WTC11 (cell line): ENCODE data around the gene FAM3B. TPM values are rescaled to one million over a fixed set of nuclear protein-coding genes. Genes with fewer than 3 reads are reported as not detected.

ENCODE experiments used
- ATAC-seq: fragments of 200-7000 bp; cut with Tn5 transposase; 2 replicates; pipeline ENCODE4 v1.10.0; 2021; ENCODE audit warnings: mild to moderate bottlenecking, moderate library complexity
- CTCF ChIA-PET: fragments of 300-600 bp; sonication (Branson Sonifier 250); formaldehyde crosslinking; loops from one replicate; lab custom pipeline; 2021; ENCODE audit warnings: antibody characterized with exemption; lab: Charles Lee
- POLR2A ChIA-PET: fragments of 350-600 bp; sonication (Branson Sonifier 250); formaldehyde crosslinking; loops from one replicate; lab custom pipeline; 2021; ENCODE audit warnings: antibody characterized with exemption; lab: Charles Lee
- DNase-seq: peaks from one replicate; pipeline ENCODE4 v3.0.0; 2021; ENCODE audit warnings: low spot score
- H3K27ac Mint-ChIP-seq: 2 replicates; pipeline ENCODE4 v1.8.0; 2021; ENCODE audit warnings: mixed read lengths
- H3K27me3 Mint-ChIP-seq: 2 replicates; pipeline ENCODE4 v1.8.0; 2021; ENCODE audit warnings: low read depth, mild to moderate bottlenecking, moderate library complexity, mixed read lengths
- H3K36me3 Mint-ChIP-seq: 2 replicates; pipeline ENCODE4 v1.8.0; 2021; ENCODE audit warnings: mixed read lengths
- H3K4me1 Mint-ChIP-seq: 2 replicates; pipeline ENCODE4 v1.8.0; 2022; ENCODE audit warnings: mixed read lengths
- H3K4me3 Mint-ChIP-seq: 2 replicates; pipeline ENCODE4 v1.8.0; 2021; ENCODE audit warnings: mild to moderate bottlenecking, moderate library complexity, mixed read lengths
- H3K9me3 Mint-ChIP-seq: 2 replicates; pipeline ENCODE4 v1.8.0; 2021; ENCODE audit warnings: mixed read lengths
- CREM ChIP-seq: sonication (generic); formaldehyde crosslinking; IDR thresholded peaks from 2 replicates; pipeline ENCODE4 v1.8.1; 2022; ENCODE audit warnings: mild to moderate bottlenecking, missing genetic modification reagents, moderate library complexity
- EMX1 ChIP-seq: fragments of 250-450 bp; sonication (Bioruptor Pico); IDR thresholded peaks from 2 replicates; pipeline ENCODE4 v1.8.0; 2021; ENCODE audit warnings: mild to moderate bottlenecking
- GTF2I ChIP-seq: fragments of 250-450 bp; sonication (Bioruptor Pico); conservative IDR thresholded peaks from 2 replicates; pipeline ENCODE4 v1.4.0; 2021; ENCODE audit warnings: mild to moderate bottlenecking
- NR1H2 ChIP-seq: sonication (generic); formaldehyde crosslinking; IDR thresholded peaks from 2 replicates; pipeline ENCODE4 v1.9.0; 2021; ENCODE audit warnings: mild to moderate bottlenecking, moderate library complexity, missing genetic modification reagents
- NR2C2 ChIP-seq: sonication (generic); formaldehyde crosslinking; IDR thresholded peaks from 2 replicates; pipeline ENCODE4 v1.8.0; 2022; ENCODE audit warnings: mild to moderate bottlenecking, missing genetic modification reagents
- NR3C1 ChIP-seq: sonication (generic); formaldehyde crosslinking; conservative IDR thresholded peaks from 2 replicates; pipeline ENCODE4 v1.8.1; 2023; ENCODE audit warnings: low read depth, mild to moderate bottlenecking, missing genetic modification reagents
- PRRX2 ChIP-seq: fragments of 250-450 bp; sonication (Bioruptor Pico); IDR thresholded peaks from 2 replicates; pipeline ENCODE4 v1.8.0; 2021; ENCODE audit warnings: mild to moderate bottlenecking
- TEAD1 ChIP-seq: sonication (generic); formaldehyde crosslinking; IDR thresholded peaks from 2 replicates; pipeline ENCODE4 v1.8.0; 2022; ENCODE audit warnings: mild to moderate bottlenecking, missing genetic modification reagents
- ZNF263 ChIP-seq: sonication (generic); formaldehyde crosslinking; IDR thresholded peaks from 2 replicates; pipeline ENCODE4 v1.8.1; 2022; ENCODE audit warnings: low read depth, mild to moderate bottlenecking, moderate library complexity, missing genetic modification reagents
- ZNF671 ChIP-seq: fragments of 250-450 bp; sonication (Bioruptor Pico); IDR thresholded peaks from 2 replicates; pipeline ENCODE4 v1.8.0; 2021; ENCODE audit warnings: mild to moderate bottlenecking
- total RNA-seq: library from RNA; stranded (reverse); gene quantifications from 3 replicates; pipeline ENCODE4 v1.2.3, GENCODE V29; 2021
- TF ChIP-seq, protein P1 (sequence below): sonication (generic); formaldehyde crosslinking; conservative IDR thresholded peaks from 2 replicates; pipeline ENCODE4 v1.8.1; 2022; ENCODE audit warnings: mild to moderate bottlenecking, missing genetic modification reagents
- TF ChIP-seq, protein P2 (sequence below): sonication (generic); formaldehyde crosslinking; IDR thresholded peaks from 2 replicates; pipeline ENCODE4 v1.8.1; 2023; ENCODE audit warnings: mild to moderate bottlenecking, missing genetic modification reagents, borderline replicate concordance
- TF ChIP-seq, protein P3 (sequence below): sonication (generic); formaldehyde crosslinking; IDR thresholded peaks from 2 replicates; pipeline ENCODE4 v1.8.1; 2023; ENCODE audit warnings: mild to moderate bottlenecking, missing genetic modification reagents, moderate library complexity
- TF ChIP-seq, protein P4 (sequence below): fragments of 250-450 bp; sonication (Bioruptor Pico); IDR thresholded peaks from 2 replicates; pipeline ENCODE4 v1.8.0; 2021; ENCODE audit warnings: mild to moderate bottlenecking
- TF ChIP-seq, protein P5 (sequence below): sonication (generic); formaldehyde crosslinking; IDR thresholded peaks from 2 replicates; pipeline ENCODE4 v1.8.0; 2023; ENCODE audit warnings: missing genetic modification reagents, mild to moderate bottlenecking, borderline replicate concordance

Gene FAM3B
- total RNA-seq, 1 experiment from 2014 or later: 1.4 TPM

DNA sequence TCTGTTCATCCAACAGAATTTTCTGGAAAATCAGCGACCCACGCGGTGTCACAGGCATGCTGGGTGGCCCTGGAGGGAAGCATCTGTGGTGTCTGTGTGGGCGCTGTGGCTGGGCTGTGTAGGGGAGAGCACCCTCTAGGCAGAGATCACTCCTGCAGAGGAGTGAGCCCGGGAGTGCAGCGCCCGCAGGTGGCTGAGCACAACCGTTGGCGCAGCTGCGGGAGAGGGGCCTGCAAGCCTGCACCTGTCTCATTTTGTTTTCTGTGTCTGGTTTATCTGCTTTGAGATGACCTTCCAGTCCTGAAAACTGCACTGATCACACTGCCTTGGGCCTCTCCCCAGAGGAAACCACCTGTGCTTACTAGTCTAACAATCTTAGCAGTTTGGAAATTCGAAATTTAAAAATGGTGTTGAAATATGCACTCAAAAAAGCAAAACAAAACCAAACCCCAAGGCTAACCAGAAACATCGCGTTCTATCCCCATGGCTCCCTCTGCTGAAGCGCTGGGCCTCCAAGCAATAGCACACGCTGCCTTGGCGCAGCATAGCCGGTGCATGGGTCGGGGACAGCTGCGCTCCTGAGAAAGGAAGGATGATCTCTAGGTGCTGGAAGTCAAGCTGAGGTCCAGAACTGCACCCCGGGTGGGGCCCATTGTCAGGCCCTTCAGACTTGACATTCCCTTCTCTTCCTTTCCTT is 4.8 kb downstream of the FAM3B start:
- ATAC-seq: no peak
- H3K4me3 Mint-ChIP-seq: no peak overlapping the region
- no peaks in the 10 kb centered on the region for H3K9me3 Mint-ChIP-seq
- TF ChIP-seq, protein P1, sequence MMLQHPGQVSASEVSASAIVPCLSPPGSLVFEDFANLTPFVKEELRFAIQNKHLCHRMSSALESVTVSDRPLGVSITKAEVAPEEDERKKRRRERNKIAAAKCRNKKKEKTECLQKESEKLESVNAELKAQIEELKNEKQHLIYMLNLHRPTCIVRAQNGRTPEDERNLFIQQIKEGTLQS (CRISPR knock-in tag): no peak
- TF ChIP-seq NR1H2 (CRISPR knock-in tag) (no peak), PRRX2 (CRISPR knock-in tag) (no peak), NR3C1 (CRISPR knock-in tag) (no peak), TEAD1 (CRISPR knock-in tag) (no peak), NR2C2 (CRISPR knock-in tag) (no peak), GTF2I (CRISPR knock-in tag) (no peak), EMX1 (CRISPR knock-in tag) (no peak), ZNF671 (CRISPR knock-in tag) (no peak), ZNF263 (no peak), CREM (CRISPR knock-in tag) (no peak)
- TF ChIP-seq, protein P2, sequence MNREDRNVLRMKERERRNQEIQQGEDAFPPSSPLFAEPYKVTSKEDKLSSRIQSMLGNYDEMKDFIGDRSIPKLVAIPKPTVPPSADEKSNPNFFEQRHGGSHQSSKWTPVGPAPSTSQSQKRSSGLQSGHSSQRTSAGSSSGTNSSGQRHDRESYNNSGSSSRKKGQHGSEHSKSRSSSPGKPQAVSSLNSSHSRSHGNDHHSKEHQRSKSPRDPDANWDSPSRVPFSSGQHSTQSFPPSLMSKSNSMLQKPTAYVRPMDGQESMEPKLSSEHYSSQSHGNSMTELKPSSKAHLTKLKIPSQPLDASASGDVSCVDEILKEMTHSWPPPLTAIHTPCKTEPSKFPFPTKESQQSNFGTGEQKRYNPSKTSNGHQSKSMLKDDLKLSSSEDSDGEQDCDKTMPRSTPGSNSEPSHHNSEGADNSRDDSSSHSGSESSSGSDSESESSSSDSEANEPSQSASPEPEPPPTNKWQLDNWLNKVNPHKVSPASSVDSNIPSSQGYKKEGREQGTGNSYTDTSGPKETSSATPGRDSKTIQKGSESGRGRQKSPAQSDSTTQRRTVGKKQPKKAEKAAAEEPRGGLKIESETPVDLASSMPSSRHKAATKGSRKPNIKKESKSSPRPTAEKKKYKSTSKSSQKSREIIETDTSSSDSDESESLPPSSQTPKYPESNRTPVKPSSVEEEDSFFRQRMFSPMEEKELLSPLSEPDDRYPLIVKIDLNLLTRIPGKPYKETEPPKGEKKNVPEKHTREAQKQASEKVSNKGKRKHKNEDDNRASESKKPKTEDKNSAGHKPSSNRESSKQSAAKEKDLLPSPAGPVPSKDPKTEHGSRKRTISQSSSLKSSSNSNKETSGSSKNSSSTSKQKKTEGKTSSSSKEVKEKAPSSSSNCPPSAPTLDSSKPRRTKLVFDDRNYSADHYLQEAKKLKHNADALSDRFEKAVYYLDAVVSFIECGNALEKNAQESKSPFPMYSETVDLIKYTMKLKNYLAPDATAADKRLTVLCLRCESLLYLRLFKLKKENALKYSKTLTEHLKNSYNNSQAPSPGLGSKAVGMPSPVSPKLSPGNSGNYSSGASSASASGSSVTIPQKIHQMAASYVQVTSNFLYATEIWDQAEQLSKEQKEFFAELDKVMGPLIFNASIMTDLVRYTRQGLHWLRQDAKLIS: no peak
- TF ChIP-seq, protein P3, sequence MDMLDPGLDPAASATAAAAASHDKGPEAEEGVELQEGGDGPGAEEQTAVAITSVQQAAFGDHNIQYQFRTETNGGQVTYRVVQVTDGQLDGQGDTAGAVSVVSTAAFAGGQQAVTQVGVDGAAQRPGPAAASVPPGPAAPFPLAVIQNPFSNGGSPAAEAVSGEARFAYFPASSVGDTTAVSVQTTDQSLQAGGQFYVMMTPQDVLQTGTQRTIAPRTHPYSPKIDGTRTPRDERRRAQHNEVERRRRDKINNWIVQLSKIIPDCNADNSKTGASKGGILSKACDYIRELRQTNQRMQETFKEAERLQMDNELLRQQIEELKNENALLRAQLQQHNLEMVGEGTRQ (CRISPR knock-in tag): no peak
- TF ChIP-seq, protein P4, sequence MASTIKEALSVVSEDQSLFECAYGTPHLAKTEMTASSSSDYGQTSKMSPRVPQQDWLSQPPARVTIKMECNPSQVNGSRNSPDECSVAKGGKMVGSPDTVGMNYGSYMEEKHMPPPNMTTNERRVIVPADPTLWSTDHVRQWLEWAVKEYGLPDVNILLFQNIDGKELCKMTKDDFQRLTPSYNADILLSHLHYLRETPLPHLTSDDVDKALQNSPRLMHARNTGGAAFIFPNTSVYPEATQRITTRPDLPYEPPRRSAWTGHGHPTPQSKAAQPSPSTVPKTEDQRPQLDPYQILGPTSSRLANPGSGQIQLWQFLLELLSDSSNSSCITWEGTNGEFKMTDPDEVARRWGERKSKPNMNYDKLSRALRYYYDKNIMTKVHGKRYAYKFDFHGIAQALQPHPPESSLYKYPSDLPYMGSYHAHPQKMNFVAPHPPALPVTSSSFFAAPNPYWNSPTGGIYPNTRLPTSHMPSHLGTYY (CRISPR knock-in tag): no peak
- TF ChIP-seq, protein P5, sequence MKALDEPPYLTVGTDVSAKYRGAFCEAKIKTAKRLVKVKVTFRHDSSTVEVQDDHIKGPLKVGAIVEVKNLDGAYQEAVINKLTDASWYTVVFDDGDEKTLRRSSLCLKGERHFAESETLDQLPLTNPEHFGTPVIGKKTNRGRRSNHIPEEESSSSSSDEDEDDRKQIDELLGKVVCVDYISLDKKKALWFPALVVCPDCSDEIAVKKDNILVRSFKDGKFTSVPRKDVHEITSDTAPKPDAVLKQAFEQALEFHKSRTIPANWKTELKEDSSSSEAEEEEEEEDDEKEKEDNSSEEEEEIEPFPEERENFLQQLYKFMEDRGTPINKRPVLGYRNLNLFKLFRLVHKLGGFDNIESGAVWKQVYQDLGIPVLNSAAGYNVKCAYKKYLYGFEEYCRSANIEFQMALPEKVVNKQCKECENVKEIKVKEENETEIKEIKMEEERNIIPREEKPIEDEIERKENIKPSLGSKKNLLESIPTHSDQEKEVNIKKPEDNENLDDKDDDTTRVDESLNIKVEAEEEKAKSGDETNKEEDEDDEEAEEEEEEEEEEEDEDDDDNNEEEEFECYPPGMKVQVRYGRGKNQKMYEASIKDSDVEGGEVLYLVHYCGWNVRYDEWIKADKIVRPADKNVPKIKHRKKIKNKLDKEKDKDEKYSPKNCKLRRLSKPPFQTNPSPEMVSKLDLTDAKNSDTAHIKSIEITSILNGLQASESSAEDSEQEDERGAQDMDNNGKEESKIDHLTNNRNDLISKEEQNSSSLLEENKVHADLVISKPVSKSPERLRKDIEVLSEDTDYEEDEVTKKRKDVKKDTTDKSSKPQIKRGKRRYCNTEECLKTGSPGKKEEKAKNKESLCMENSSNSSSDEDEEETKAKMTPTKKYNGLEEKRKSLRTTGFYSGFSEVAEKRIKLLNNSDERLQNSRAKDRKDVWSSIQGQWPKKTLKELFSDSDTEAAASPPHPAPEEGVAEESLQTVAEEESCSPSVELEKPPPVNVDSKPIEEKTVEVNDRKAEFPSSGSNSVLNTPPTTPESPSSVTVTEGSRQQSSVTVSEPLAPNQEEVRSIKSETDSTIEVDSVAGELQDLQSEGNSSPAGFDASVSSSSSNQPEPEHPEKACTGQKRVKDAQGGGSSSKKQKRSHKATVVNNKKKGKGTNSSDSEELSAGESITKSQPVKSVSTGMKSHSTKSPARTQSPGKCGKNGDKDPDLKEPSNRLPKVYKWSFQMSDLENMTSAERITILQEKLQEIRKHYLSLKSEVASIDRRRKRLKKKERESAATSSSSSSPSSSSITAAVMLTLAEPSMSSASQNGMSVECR: no peak
- no peaks in the 10 kb centered on the region for H3K36me3 Mint-ChIP-seq
- no peak overlapping the region for H3K27ac Mint-ChIP-seq
- CTCF ChIA-PET: interaction anchor here (0.8 to 3.9 kb wide), 2 partner anchors 29 to 38 kb away, joined by 3 to 23 read pairs; no protein-coding TSS in a partner anchor
- POLR2A ChIA-PET: no interaction called here
- peaks cover 24% of the 10 kb centered on the region for H3K4me1 Mint-ChIP-seq
- H3K27me3 Mint-ChIP-seq: peaks cover 10% of the 10 kb centered on the region
- DNase-seq: no peak
